B cell (primary cell): ENCODE data around the gene SEMA4F. TPM values are rescaled to one million over a fixed set of nuclear protein-coding genes. Genes with fewer than 3 reads are reported as not detected.

Source experiments
- ATAC-seq: fragments of 200-7000 bp; cut with Tn5 transposase; one replicate; pipeline ENCODE4 v1.10.0; 2021; ENCODE audit warnings: low read depth, mild to moderate bottlenecking, moderate number of reproducible peaks, moderate library complexity
- CTCF ChIA-PET: fragments of 350-600 bp; sonication (Branson Sonifier 250); formaldehyde crosslinking; loops from one replicate; lab custom pipeline; 2021; ENCODE audit warnings: antibody characterized with exemption, inconsistent platforms; lab: Charles Lee
- POLR2A ChIA-PET: fragments of 350-600 bp; sonication (Branson Sonifier 250); formaldehyde crosslinking; loops from one replicate; lab custom pipeline; 2021; ENCODE audit warnings: antibody characterized with exemption; lab: Charles Lee
- DNase-seq: peaks from one replicate; pipeline ENCODE4 v3.0.0; 2013
- H2AFZ ChIP-seq: 2 replicates; pipeline ENCODE4 v1.6.1; 2012; ENCODE audit warnings: mild to moderate bottlenecking, low read depth, low read length; ENCODE audit not compliant: insufficient read depth, poor library complexity, severe bottlenecking
- H3K27ac ChIP-seq, 2 donors: 1 replicate in 1 of 2; 2 replicates in 1 of 2; pipeline ENCODE4 v1.5.1; 2012 to 2013; ENCODE audit warnings: low read length in 2 of 2, mild to moderate bottlenecking in 2 of 2, moderate library complexity in 1 of 2
- H3K27me3 ChIP-seq, 4 experiments: fragments of 200-600 bp in 1 of 4; sonication (generic) in 1 of 4; replicated peaks in 1 of 4; 1 replicate in 2 of 4; 2 replicates in 2 of 4; pipeline versions ENCODE4 v1.6.1 to v1.7.0; 2013 to 2016; ENCODE audit warnings: low read length in 3 of 4, mild to moderate bottlenecking in 2 of 4, mixed read lengths in 1 of 4, moderate library complexity in 1 of 4; ENCODE audit not compliant: insufficient read depth in 4 of 4, control insufficient read depth in 3 of 4; ENCODE audit errors: control extremely low read depth in 1 of 4
- H3K36me3 ChIP-seq, 2 experiments: replicated peaks in 1 of 2; 1 replicate in 1 of 2; 2 replicates in 1 of 2; pipeline versions ENCODE4 v1.6.1 to v1.7.1; 2013; ENCODE audit warnings: low read length in 1 of 2; ENCODE audit not compliant: insufficient read depth in 2 of 2, control insufficient read depth in 1 of 2; ENCODE audit errors: control extremely low read depth in 1 of 2, extremely low read depth in 1 of 2
- H3K4me1 ChIP-seq, 2 donors: fragments of 200-600 bp in 1 of 2; sonication (generic) in 1 of 2; 1 replicate in 1 of 2; 2 replicates in 1 of 2; pipeline versions ENCODE4 v1.5.1 to v1.6.1; 2013 to 2017; ENCODE audit warnings: low read length in 2 of 2; ENCODE audit not compliant: control insufficient read depth in 2 of 2, insufficient read depth in 2 of 2
- H3K4me2 ChIP-seq: replicated peaks from 2 replicates; pipeline ENCODE3; 2012; ENCODE audit warnings: mild to moderate bottlenecking, low read depth, low read length; ENCODE audit not compliant: poor library complexity, severe bottlenecking
- H3K4me3 ChIP-seq, 5 experiments: fragments of 200-600 bp in 1 of 5; sonication (generic) in 1 of 5; 1 replicate in 3 of 5; 2 replicates in 2 of 5; pipeline versions ENCODE4 v1.5.1 to v1.7.0; 2011 to 2016; ENCODE audit warnings: low read length in 4 of 5, mild to moderate bottlenecking in 4 of 5, low read depth in 2 of 5, control low read depth in 1 of 5, moderate library complexity in 1 of 5; ENCODE audit not compliant: insufficient read depth in 1 of 5; ENCODE audit errors: control extremely low read depth in 1 of 5, extremely low read depth in 1 of 5
- H3K79me2 ChIP-seq: fragments of 200-600 bp; sonication (generic); one replicate; pipeline ENCODE4 v1.6.0; 2016; ENCODE audit warnings: low read length; ENCODE audit not compliant: control insufficient read depth, insufficient read depth
- H3K9ac ChIP-seq: fragments of 200-600 bp; sonication (generic); 2 replicates; pipeline ENCODE4 v1.6.1; 2017; ENCODE audit warnings: mild to moderate bottlenecking, low read length, moderate library complexity
- H3K9me3 ChIP-seq, 3 donors: one replicate each; pipeline versions ENCODE4 v1.6.1 to v1.7.1; 2013; ENCODE audit warnings: low read length in 2 of 3; ENCODE audit not compliant: control insufficient read depth in 2 of 3, insufficient read depth in 1 of 3; ENCODE audit errors: control extremely low read depth in 1 of 3
- H4K20me1 ChIP-seq: 2 replicates; pipeline ENCODE4 v1.6.0; 2012; ENCODE audit warnings: mild to moderate bottlenecking, low read length; ENCODE audit not compliant: insufficient read depth, control insufficient read depth, poor library complexity, severe bottlenecking
- H3K27ac Mint-ChIP-seq: one replicate; pipeline ENCODE4 v1.8.0; 2021; ENCODE audit warnings: mixed read lengths
- H3K27me3 Mint-ChIP-seq: one replicate; pipeline ENCODE4 v1.8.0; 2021; ENCODE audit warnings: mixed read lengths
- H3K4me1 Mint-ChIP-seq: one replicate; pipeline ENCODE4 v1.8.0; 2021; ENCODE audit warnings: mixed read lengths
- H3K4me3 Mint-ChIP-seq: one replicate; pipeline ENCODE4 v1.8.0; 2021; ENCODE audit warnings: mixed read lengths
- H3K9me3 Mint-ChIP-seq: one replicate; pipeline ENCODE4 v1.8.0; 2022; ENCODE audit warnings: mixed read lengths; ENCODE audit not compliant: insufficient read depth
- CTCF ChIP-seq: fragments of 200-600 bp; IDR thresholded peaks from one replicate; pipeline ENCODE4 v1.8.0; 2022; ENCODE audit warnings: antibody characterized with exemption, mild to moderate bottlenecking
- EZH2 ChIP-seq: IDR thresholded peaks from 2 replicates; pipeline ENCODE4 v1.6.1; 2012; ENCODE audit warnings: borderline replicate concordance, low read depth, mild to moderate bottlenecking, moderate library complexity, low read length; ENCODE audit not compliant: insufficient read depth, poor library complexity, severe bottlenecking
- WGBS: methylation state at CpG from one replicate; pipeline ENCODE4 v1.1.5; 2013; ENCODE audit warnings: missing lambda C conversion rate; ENCODE audit not compliant: insufficient coverage; 5-methylcytosine and 5-hydroxymethylcytosine counted together
- intact Hi-C: fragments of 100-400 bp; cut with micrococcal nuclease; formaldehyde crosslinking; loops from one replicate; pipeline ENCODE4 v1.10.0; 2022
- polyA plus RNA-seq: library from polyadenylated mRNA; depleted of rRNA; stranded (reverse); fragments of >200 nt; gene quantifications from 2 replicates; pipeline ENCODE4 v1.2.3, GENCODE V29; 2012
- total RNA-seq, 2 donors: library from RNA; stranded (reverse); fragments of 120-200 nt in 1 of 2; gene quantifications; 1 replicate in 1 of 2; 2 replicates in 1 of 2; pipeline versions ENCODE4 v1.2.3 to v1.2.4, GENCODE V29; 2013 to 2022

Gene SEMA4F
- total and polyA plus RNA-seq, 2 donors (not counting 1 experiment from before 2014, with no cell fraction given): 5.4 to 19.3 TPM

- no peak overlapping the region for H3K27ac ChIP-seq
- H3K27me3 ChIP-seq: no peaks in the 10 kb centered on the region
- no peaks in the 10 kb centered on the region for H3K4me1 Mint-ChIP-seq
- H3K27ac Mint-ChIP-seq: no peak overlapping the region
- intact Hi-C loops: no loop called here
- H3K79me2 ChIP-seq: no peaks in the 10 kb centered on the region
- CTCF ChIA-PET: interaction anchor here (0.7 to 3.4 kb wide), 2 partner anchors 26 to 187 kb away, joined by 5 to 34 read pairs; no protein-coding TSS in a partner anchor
- H3K27me3 Mint-ChIP-seq: peaks cover 12% of the 10 kb centered on the region
- TF ChIP-seq CTCF (no peak), EZH2 (no peak)
- H3K4me3 ChIP-seq: no peak overlapping the region
- no peaks in the 10 kb centered on the region for H3K9me3 Mint-ChIP-seq
- DNase-seq (no peak), ATAC-seq (no peak)
- H3K4me3 Mint-ChIP-seq: no peak overlapping the region
- POLR2A ChIA-PET: no interaction called here
- H4K20me1 ChIP-seq: no peaks in the 10 kb centered on the region
- no peak overlapping the region for H3K9ac ChIP-seq
- no CpG with 5 or more reads among the region's 1 CpG for WGBS
- H3K4me1 ChIP-seq: no peaks in the 10 kb centered on the region
- no peak overlapping the region for H3K4me2 ChIP-seq
- no peak overlapping the region for H2AFZ ChIP-seq
- no peaks in the 10 kb centered on the region for H3K36me3 ChIP-seq
- no peaks in the 10 kb centered on the region for H3K9me3 ChIP-seq
Observed at GRCh38 chr2:74688881-74689280, 34.8 kb downstream of the SEMA4F start.

GRCh38 chr2:74689671-74690070, 35.6 kb downstream of the SEMA4F start:
- ChIA-PET POLR2A (no interaction called here), CTCF (interaction anchor here (3.4 kb wide), 1 partner anchor 186 kb away, joined by 34 read pairs; no protein-coding TSS in a partner anchor)
- 98% methylated on average over 3 of the region's 3 CpGs for WGBS

More at GRCh38 chr2:74689671-74690070, 35.6 kb downstream of the SEMA4F start:
- DNase-seq: no peak
- TF ChIP-seq CTCF (no peak), EZH2 (no peak)
- Mint-ChIP-seq H3K9me3 (no peaks in the 10 kb centered on the region), H3K27ac (no peak overlapping the region), H3K27me3 (peaks cover 12% of the 10 kb centered on the region), H3K4me1 (no peaks in the 10 kb centered on the region), H3K4me3 (no peak overlapping the region)
- Histone ChIP-seq H3K4me1 (no peaks in the 10 kb centered on the region), H2AFZ (no peak overlapping the region), H3K4me3 (no peak overlapping the region), H3K27me3 (no peaks in the 10 kb centered on the region), H3K79me2 (no peaks in the 10 kb centered on the region), H3K9ac (no peak overlapping the region), H3K4me2 (no peak overlapping the region), H3K9me3 (no peaks in the 10 kb centered on the region), H3K36me3 (no peaks in the 10 kb centered on the region), H3K27ac (no peak overlapping the region), H4K20me1 (no peaks in the 10 kb centered on the region)
- intact Hi-C loops: loop anchor here (1.0 to 5.0 kb wide), 4 partner anchors 26 to 939 kb away; no protein-coding TSS in a partner anchor
- ATAC-seq: no peak
